ENCODE data around the gene CELA2A.

CELA2A gene

GRCh38 chr1:15459771-15460707 is 3.5 kb downstream of the CELA2A start:
- TF ChIP-seq CTCF (IDR thresholded peaks at IDR 0.05), result no peak

GRCh38 chr1:15460708-15461095 is 4.2 kb downstream of the CELA2A start:
- TF ChIP-seq CTCF (IDR thresholded peaks at IDR 0.05), result no peak

GRCh38 chr1:15465674-15466073 is 9.1 kb downstream of the CELA2A start:
- TF ChIP-seq CTCF (IDR thresholded peaks at IDR 0.05), result no peak

- TF ChIP-seq CTCF (IDR thresholded peaks at IDR 0.05), result no peak
These were observed 11.6 kb downstream of the CELA2A start for GRCh38 chr1:15468145-15468544.

GRCh38 chr1:15469361-15469760 is 12.8 kb downstream of the CELA2A start:
- no peak for TF ChIP-seq CTCF (IDR thresholded peaks at IDR 0.05)

GRCh38 chr1:15472587-15472986 is 16.1 kb downstream of the CELA2A start:
- no peak for TF ChIP-seq CTCF (IDR thresholded peaks at IDR 0.05)

- TF ChIP-seq CTCF (IDR thresholded peaks at IDR 0.05), result no peak
These were observed 19.3 kb downstream of the CELA2A start, which contains the start of gene CELA2B for GRCh38 chr1:15475752-15476314. Gene CELA2B, plus strand, starts transcription at chr1:15476104. Its CDS starts 22 bp downstream, at chr1:15476126.

Measured in LNCAP (cell line).